ENCODE data around the gene SARDH. TPM values are rescaled to one million over a fixed set of nuclear protein-coding genes. Genes with fewer than 3 reads are reported as not detected.

Gene SARDH
- total and polyA plus RNA-seq, 2 of the 13 experiments (the other 11 are each of a cell fraction or from before 2014, with no cell fraction given) = 11.6 to 34.9 TPM

DNA sequence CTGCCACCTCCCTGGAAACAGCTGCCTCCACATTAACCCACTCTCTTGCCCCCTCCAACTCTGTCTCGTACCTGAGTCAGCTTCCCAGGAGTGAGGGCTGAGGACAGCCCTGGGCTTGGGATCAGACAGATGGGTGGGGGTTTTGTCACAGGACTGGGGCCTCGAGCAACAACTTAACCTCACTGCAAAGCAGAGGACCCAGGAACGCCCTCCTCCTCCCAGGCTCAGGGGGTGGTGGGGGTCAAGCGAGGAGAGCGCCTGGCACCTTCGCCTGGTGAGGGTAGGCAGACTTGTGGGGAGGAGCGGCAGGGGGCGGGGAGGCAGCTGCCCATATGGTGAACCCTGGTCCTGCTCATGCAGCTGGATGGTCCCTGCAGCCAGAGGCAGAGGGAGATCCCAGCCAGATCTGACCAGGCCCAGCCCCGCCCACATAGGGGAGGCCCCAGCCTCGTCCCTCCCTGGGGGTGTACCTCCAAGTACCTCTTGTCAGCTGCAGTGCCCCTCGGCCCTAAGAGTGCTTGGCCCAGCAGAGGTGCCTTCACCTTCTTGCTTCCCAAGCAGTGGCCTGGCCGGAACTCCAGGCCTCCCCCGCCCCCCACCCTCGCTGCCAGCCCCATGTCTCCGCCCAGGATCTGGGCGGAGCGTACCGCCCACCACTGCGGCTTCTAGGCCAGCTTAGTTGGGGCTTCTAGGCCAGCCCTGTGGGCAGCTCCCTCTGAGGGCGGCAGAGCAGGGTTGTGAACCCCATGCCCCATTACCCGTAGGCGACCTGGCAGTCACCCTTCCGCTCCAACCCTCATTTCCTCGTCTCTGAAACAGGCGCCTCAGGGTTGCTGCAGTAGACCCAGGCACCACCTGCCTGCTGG, at the start of gene SARDH (continued):
- TF ChIP-seq MEIS2 (CRISPR knock-in tag; IDR thresholded peaks at IDR 0.05) (no peak; the same call in 1 of the 2 replicates), ZNF790 (CRISPR knock-in tag; IDR thresholded peaks at IDR 0.05; ENCODE audit: borderline replicate concordance) (peak; percentile 65; the same call in 1 of the 2 replicates), SOX5 (CRISPR knock-in tag; IDR thresholded peaks at IDR 0.05; ENCODE audit: borderline replicate concordance) (peak; percentile 42; the same call in 1 of the 2 replicates), YEATS4 (CRISPR knock-in tag; IDR thresholded peaks at IDR 0.05; ENCODE audit: borderline replicate concordance) (peak; percentile 32; the same call in 1 of the 2 replicates), DBP (CRISPR knock-in tag; IDR thresholded peaks at IDR 0.05; ENCODE audit: not compliant biosample characterization) (peak; percentile 23), MATR3 (CRISPR knock-in tag; IDR thresholded peaks at IDR 0.05) (no peak), TARDBP (CRISPR knock-in tag; IDR thresholded peaks at IDR 0.05) (peak; percentile 68), ZNF230 (CRISPR knock-in tag; IDR thresholded peaks at IDR 0.05) (no peak), FOXM1 (CRISPR knock-in tag; IDR thresholded peaks at IDR 0.05) (no peak), ZNF570 (CRISPR knock-in tag; IDR thresholded peaks at IDR 0.05; ENCODE audit: borderline replicate concordance) (no peak), ZBTB43 (CRISPR knock-in tag; conservative IDR thresholded peaks at IDR 0.05) (no peak), CBX2 (IDR thresholded peaks at IDR 0.05; ENCODE audit: low read depth, low read length) (no peak), CBX2 (CRISPR knock-in tag; IDR thresholded peaks at IDR 0.05; ENCODE audit: low read depth) (no peak), EZH2 (conservative IDR thresholded peaks at IDR 0.05; ENCODE audit: low read depth, low read length) (no peak), TCF7 (IDR thresholded peaks at IDR 0.05; ENCODE audit: low read depth) (no peak), PAX8 (CRISPR knock-in tag; IDR thresholded peaks at IDR 0.05; ENCODE audit: borderline replicate concordance) (no peak)
- TF ChIP-seq, protein P1, sequence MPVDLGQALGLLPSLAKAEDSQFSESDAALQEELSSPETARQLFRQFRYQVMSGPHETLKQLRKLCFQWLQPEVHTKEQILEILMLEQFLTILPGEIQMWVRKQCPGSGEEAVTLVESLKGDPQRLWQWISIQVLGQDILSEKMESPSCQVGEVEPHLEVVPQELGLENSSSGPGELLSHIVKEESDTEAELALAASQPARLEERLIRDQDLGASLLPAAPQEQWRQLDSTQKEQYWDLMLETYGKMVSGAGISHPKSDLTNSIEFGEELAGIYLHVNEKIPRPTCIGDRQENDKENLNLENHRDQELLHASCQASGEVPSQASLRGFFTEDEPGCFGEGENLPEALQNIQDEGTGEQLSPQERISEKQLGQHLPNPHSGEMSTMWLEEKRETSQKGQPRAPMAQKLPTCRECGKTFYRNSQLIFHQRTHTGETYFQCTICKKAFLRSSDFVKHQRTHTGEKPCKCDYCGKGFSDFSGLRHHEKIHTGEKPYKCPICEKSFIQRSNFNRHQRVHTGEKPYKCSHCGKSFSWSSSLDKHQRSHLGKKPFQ (CRISPR knock-in tag; IDR thresholded peaks at IDR 0.05; ENCODE audit: insufficient replicate concordance) = peak; percentile 14
- TF ChIP-seq, protein P2, sequence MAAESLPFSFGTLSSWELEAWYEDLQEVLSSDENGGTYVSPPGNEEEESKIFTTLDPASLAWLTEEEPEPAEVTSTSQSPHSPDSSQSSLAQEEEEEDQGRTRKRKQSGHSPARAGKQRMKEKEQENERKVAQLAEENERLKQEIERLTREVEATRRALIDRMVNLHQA (CRISPR knock-in tag; IDR thresholded peaks at IDR 0.05) = no peak
- TF ChIP-seq, protein P3, sequence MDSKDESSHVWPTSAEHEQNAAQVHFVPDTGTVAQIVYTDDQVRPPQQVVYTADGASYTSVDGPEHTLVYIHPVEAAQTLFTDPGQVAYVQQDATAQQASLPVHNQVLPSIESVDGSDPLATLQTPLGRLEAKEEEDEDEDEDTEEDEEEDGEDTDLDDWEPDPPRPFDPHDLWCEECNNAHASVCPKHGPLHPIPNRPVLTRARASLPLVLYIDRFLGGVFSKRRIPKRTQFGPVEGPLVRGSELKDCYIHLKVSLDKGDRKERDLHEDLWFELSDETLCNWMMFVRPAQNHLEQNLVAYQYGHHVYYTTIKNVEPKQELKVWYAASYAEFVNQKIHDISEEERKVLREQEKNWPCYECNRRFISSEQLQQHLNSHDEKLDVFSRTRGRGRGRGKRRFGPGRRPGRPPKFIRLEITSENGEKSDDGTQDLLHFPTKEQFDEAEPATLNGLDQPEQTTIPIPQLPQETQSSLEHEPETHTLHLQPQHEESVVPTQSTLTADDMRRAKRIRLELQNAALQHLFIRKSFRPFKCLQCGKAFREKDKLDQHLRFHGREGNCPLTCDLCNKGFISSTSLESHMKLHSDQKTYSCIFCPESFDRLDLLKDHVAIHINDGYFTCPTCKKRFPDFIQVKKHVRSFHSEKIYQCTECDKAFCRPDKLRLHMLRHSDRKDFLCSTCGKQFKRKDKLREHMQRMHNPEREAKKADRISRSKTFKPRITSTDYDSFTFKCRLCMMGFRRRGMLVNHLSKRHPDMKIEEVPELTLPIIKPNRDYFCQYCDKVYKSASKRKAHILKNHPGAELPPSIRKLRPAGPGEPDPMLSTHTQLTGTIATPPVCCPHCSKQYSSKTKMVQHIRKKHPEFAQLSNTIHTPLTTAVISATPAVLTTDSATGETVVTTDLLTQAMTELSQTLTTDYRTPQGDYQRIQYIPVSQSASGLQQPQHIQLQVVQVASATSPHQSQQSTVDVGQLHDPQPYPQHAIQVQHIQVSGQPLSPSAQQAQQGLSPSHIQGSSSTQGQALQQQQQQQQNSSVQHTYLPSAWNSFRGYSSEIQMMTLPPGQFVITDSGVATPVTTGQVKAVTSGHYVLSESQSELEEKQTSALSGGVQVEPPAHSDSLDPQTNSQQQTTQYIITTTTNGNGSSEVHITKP (CRISPR knock-in tag; IDR thresholded peaks at IDR 0.05; ENCODE audit: low read depth) = peak; percentile 25; the same call in 1 of the 2 replicates
- TF ChIP-seq, protein P4, sequence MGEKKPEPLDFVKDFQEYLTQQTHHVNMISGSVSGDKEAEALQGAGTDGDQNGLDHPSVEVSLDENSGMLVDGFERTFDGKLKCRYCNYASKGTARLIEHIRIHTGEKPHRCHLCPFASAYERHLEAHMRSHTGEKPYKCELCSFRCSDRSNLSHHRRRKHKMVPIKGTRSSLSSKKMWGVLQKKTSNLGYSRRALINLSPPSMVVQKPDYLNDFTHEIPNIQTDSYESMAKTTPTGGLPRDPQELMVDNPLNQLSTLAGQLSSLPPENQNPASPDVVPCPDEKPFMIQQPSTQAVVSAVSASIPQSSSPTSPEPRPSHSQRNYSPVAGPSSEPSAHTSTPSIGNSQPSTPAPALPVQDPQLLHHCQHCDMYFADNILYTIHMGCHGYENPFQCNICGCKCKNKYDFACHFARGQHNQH (CRISPR knock-in tag; IDR thresholded peaks at IDR 0.05) = peak; percentile 31
